ENCODE measurements around the gene CIART. TPM values are rescaled to one million over a fixed set of nuclear protein-coding genes. Genes with fewer than 3 reads are reported as not detected.
"Not testable (repeated sequence)": the region's sequence is repeated elsewhere in the genome, so short reads cannot be mapped to it uniquely, and the experiment has no call there.

The CIART gene
- 2.2 and 11.4 TPM in 2 replicates for total RNA-seq

- peak; percentile 78 for DNase-seq (ENCODE audit: extremely low read depth, low read depth, low spot score)
Observed at GRCh38 chr1:150281758-150282557, at the start of gene CIART. Gene CIART, plus strand, starts transcription at chr1:150282554. Its CDS starts 714 bp downstream, at chr1:150283268.

GRCh38 chr1:150232921-150233320 lies 49.4 kb upstream of the CIART start:
- DNase-seq (ENCODE audit: extremely low read depth, low read depth, low spot score), result not testable (repeated sequence)

- DNase-seq (ENCODE audit: extremely low read depth, low read depth, low spot score), result no peak
Observed at GRCh38 chr1:150233359-150234308, 48.7 kb upstream of the CIART start.

- no peak for DNase-seq (ENCODE audit: extremely low read depth, low read depth, low spot score)
Observed at GRCh38 chr1:150234309-150234565, 48.1 kb upstream of the CIART start.

- DNase-seq (ENCODE audit: extremely low read depth, low read depth, low spot score), result no peak
Observed at GRCh38 chr1:150234566-150235293, 47.6 kb upstream of the CIART start.

- DNase-seq (ENCODE audit: extremely low read depth, low read depth, low spot score), result no peak
Observed at GRCh38 chr1:150235294-150235851, 47.0 kb upstream of the CIART start.

GRCh38 chr1:150235852-150236613 lies 46.3 kb upstream of the CIART start, which contains the start of gene ANP32E:
Gene ANP32E, minus strand, starts transcription at chr1:150236112. Its CDS starts 326 bp downstream, at chr1:150235786.
- DNase-seq (ENCODE audit: extremely low read depth, low read depth, low spot score), result peak; percentile 99

- DNase-seq (ENCODE audit: extremely low read depth, low read depth, low spot score), result no peak
Observed at GRCh38 chr1:150236614-150237100, 45.7 kb upstream of the CIART start.

GRCh38 chr1:150237176-150237575 lies 45.2 kb upstream of the CIART start:
- DNase-seq (ENCODE audit: extremely low read depth, low read depth, low spot score), result not testable (repeated sequence)

- DNase-seq (ENCODE audit: extremely low read depth, low read depth, low spot score), result no peak
Observed at GRCh38 chr1:150237746-150238145, 44.6 kb upstream of the CIART start.

- DNase-seq (ENCODE audit: extremely low read depth, low read depth, low spot score), result no peak
Observed at GRCh38 chr1:150243003-150243402, 39.4 kb upstream of the CIART start.

- DNase-seq (ENCODE audit: extremely low read depth, low read depth, low spot score), result no peak
Observed at GRCh38 chr1:150249936-150250335, 32.4 kb upstream of the CIART start.

- no peak for DNase-seq (ENCODE audit: extremely low read depth, low read depth, low spot score)
Observed at GRCh38 chr1:150256198-150256553, 26.2 kb upstream of the CIART start.

- no peak for DNase-seq (ENCODE audit: extremely low read depth, low read depth, low spot score)
Observed at GRCh38 chr1:150256554-150257341, 25.6 kb upstream of the CIART start.

GRCh38 chr1:150257624-150258585 lies 24.4 kb upstream of the CIART start, which contains the start of gene CA14:
Gene CA14, plus strand, starts transcription at chr1:150257774. Its CDS starts 355 bp downstream, at chr1:150258129.
- no peak for DNase-seq (ENCODE audit: extremely low read depth, low read depth, low spot score)

GRCh38 chr1:150259217-150259616 lies 23.1 kb upstream of the CIART start:
- no peak for DNase-seq (ENCODE audit: extremely low read depth, low read depth, low spot score)

- DNase-seq (ENCODE audit: extremely low read depth, low read depth, low spot score), result no peak
Observed at GRCh38 chr1:150259758-150260669, 22.3 kb upstream of the CIART start.

Measured in glomerular endothelial cell (primary cell).